ENCODE measurements around the gene MALAT1. TPM values are rescaled to one million over a fixed set of nuclear protein-coding genes. Genes with fewer than 3 reads are reported as not detected.
"Not testable (repeated sequence)": the region's sequence is repeated elsewhere in the genome, so short reads cannot be mapped to it uniquely, and the experiment has no call there.

The MALAT1 gene
- over 10,000 TPM in 1 of 2 donors, 1,000 to 10,000 TPM in 1; 8,391 to 13,279 TPM for total RNA-seq

- Mint-ChIP-seq H3K4me1 (ENCODE audit: low read depth) (peaks cover 33% of the 10 kb centered on the region), H3K36me3 (ENCODE audit: insufficient read depth in 2 of 2) (peaks cover 7 to 23% of the 10 kb centered on the region in 2 donors), H3K27me3 (ENCODE audit: low read depth) (no peaks in the 10 kb centered on the region), H3K27ac (no peak within 1 kb of the TSS), H3K4me3 (no peak within 1 kb of the TSS), H3K9me3 (no peaks in the 10 kb centered on the region)
- ATAC-seq (replicated peaks in 1 of 2) (peak; percentile 14 to 23), DNase-seq (peak; percentile 92 to 95)
Observed at GRCh38 chr11:65498977-65499712, at the start of gene MALAT1. Gene MALAT1 (plus strand): TSS chr11:65499045.

DNA sequence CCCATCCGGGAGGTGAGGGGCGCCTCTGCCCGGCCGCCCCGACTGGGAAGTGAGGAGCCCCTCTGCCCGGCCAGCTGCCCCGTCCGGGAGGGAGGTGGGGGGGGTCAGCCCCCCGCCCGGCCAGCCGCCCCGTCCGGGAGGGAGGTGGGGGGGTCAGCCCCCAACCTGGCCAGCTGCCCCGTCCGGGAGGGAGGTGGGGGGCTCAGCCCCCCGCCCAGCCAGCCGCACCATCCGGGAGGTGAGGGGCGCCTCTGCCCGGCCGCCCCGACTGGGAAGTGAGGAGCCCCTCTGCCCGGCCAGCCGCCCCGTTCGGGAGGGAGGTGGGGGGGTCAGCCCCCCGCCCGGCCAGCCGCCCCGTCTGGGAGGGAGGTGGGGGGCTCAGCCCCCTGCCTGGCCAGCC lies 47.5 kb upstream of the MALAT1 start:
- not testable (repeated sequence) for ATAC-seq (replicated peaks in 1 of 2); H3K36me3 Mint-ChIP-seq (ENCODE audit: insufficient read depth in 2 of 2); H3K4me3 Mint-ChIP-seq; DNase-seq; H3K27ac Mint-ChIP-seq; H3K27me3 Mint-ChIP-seq (ENCODE audit: low read depth); H3K9me3 Mint-ChIP-seq
- H3K4me1 Mint-ChIP-seq (ENCODE audit: low read depth) = peaks cover 47% of the 10 kb centered on the region

GRCh38 chr11:65452259-65452658 lies 46.6 kb upstream of the MALAT1 start:
- H3K27me3 Mint-ChIP-seq (ENCODE audit: low read depth); ATAC-seq (replicated peaks in 1 of 2); H3K4me3 Mint-ChIP-seq; H3K27ac Mint-ChIP-seq; H3K9me3 Mint-ChIP-seq; H3K36me3 Mint-ChIP-seq (ENCODE audit: insufficient read depth in 2 of 2); DNase-seq: not testable (repeated sequence)
- peaks cover 55% of the 10 kb centered on the region for H3K4me1 Mint-ChIP-seq (ENCODE audit: low read depth)

- Mint-ChIP-seq H3K36me3 (ENCODE audit: insufficient read depth in 2 of 2) (peaks cover 0 to 2% of the 10 kb centered on the region in 2 donors), H3K27me3 (ENCODE audit: low read depth) (no peaks in the 10 kb centered on the region), H3K4me1 (ENCODE audit: low read depth) (peaks cover 50% of the 10 kb centered on the region), H3K4me3 (peak overlapping the region in 1 of 2 donors; percentile 69), H3K27ac (peak overlapping the region; percentile 96), H3K9me3 (no peaks in the 10 kb centered on the region)
- no peak for DNase-seq
- ATAC-seq (replicated peaks in 1 of 2) = peak in 1 of 2 donors; percentile 23
Observed at GRCh38 chr11:65452806-65453490, 45.9 kb upstream of the MALAT1 start.

DNA sequence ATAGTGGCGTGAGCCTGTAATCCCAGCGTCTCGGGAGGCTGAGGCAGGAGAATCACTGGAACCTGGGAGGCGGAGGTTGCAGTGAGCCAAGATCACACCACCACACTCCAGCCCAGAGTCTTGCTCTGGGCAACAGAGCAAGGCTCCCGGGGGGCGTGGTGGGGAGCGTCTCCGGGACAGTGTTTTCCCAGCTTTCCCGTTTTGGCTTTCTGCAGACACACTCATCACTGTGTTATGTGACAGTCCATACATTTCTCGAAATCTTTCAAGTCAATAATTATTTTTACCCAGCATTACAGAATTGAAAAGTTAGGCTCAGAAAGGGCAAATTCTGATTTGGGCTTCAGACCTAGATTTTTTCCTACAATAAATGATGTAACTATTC lies 44.5 kb upstream of the MALAT1 start:
- ATAC-seq (replicated peaks in 1 of 2) (no peak), DNase-seq (no peak)
- Mint-ChIP-seq H3K27me3 (ENCODE audit: low read depth) (no peaks in the 10 kb centered on the region), H3K27ac (no peak overlapping the region), H3K4me3 (peak overlapping the region; percentile 94 to 96), H3K36me3 (ENCODE audit: insufficient read depth in 2 of 2) (peaks cover 0 to 2% of the 10 kb centered on the region in 2 donors), H3K4me1 (ENCODE audit: low read depth) (peaks cover 47% of the 10 kb centered on the region), H3K9me3 (no peaks in the 10 kb centered on the region)

- ATAC-seq (replicated peaks in 1 of 2) (peak; percentile 97 to 99), DNase-seq (peak; percentile 87 to 90)
- Mint-ChIP-seq H3K27me3 (ENCODE audit: low read depth) (no peaks in the 10 kb centered on the region), H3K27ac (peak overlapping the region; percentile 85), H3K4me1 (ENCODE audit: low read depth) (peaks cover 52% of the 10 kb centered on the region), H3K36me3 (ENCODE audit: insufficient read depth in 2 of 2) (no peaks in the 10 kb centered on the region), H3K9me3 (no peaks in the 10 kb centered on the region), H3K4me3 (peak overlapping the region; percentile 94 to 96)
Observed at GRCh38 chr11:65454696-65455456, 44.0 kb upstream of the MALAT1 start.

DNA sequence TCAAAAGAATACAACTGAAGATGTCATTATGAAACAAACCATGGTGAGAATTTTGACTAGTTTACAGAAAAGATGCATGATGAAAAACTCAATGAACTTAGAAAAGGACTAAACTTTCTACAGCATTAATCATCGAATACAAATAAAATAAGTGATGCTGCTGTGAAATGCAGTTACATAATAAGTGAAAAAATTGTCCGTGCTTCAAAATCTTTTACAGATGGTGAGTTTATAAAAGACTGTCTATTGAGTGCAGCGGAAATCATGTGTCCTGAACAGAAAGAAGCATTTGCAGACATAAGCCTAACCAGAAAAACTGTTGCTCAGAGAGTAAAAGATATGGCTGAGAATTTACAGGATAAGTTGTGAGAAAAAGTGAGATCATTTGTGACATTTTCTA lies 42.4 kb upstream of the MALAT1 start:
- Mint-ChIP-seq H3K4me3 (peak overlapping the region; percentile 77 to 94), H3K27ac (no peak overlapping the region), H3K9me3 (no peaks in the 10 kb centered on the region), H3K4me1 (ENCODE audit: low read depth) (peaks cover 57% of the 10 kb centered on the region), H3K36me3 (ENCODE audit: insufficient read depth in 2 of 2) (no peaks in the 10 kb centered on the region), H3K27me3 (ENCODE audit: low read depth) (no peaks in the 10 kb centered on the region)
- no peak for ATAC-seq (replicated peaks in 1 of 2)
- DNase-seq = no peak

- Mint-ChIP-seq H3K27ac (no peak overlapping the region), H3K4me3 (no peak overlapping the region), H3K36me3 (ENCODE audit: insufficient read depth in 2 of 2) (no peaks in the 10 kb centered on the region), H3K27me3 (ENCODE audit: low read depth) (no peaks in the 10 kb centered on the region), H3K4me1 (ENCODE audit: low read depth) (peaks cover 39% of the 10 kb centered on the region), H3K9me3 (no peaks in the 10 kb centered on the region)
- DNase-seq (no peak), ATAC-seq (replicated peaks in 1 of 2) (no peak)
Observed at GRCh38 chr11:65459552-65459951, 39.3 kb upstream of the MALAT1 start.

- ATAC-seq (replicated peaks in 1 of 2); H3K36me3 Mint-ChIP-seq (ENCODE audit: insufficient read depth in 2 of 2): not testable (repeated sequence)
- H3K4me1 Mint-ChIP-seq (ENCODE audit: low read depth) = peaks cover 22% of the 10 kb centered on the region
Observed at GRCh38 chr11:65465471-65465870, 33.4 kb upstream of the MALAT1 start.

DNA sequence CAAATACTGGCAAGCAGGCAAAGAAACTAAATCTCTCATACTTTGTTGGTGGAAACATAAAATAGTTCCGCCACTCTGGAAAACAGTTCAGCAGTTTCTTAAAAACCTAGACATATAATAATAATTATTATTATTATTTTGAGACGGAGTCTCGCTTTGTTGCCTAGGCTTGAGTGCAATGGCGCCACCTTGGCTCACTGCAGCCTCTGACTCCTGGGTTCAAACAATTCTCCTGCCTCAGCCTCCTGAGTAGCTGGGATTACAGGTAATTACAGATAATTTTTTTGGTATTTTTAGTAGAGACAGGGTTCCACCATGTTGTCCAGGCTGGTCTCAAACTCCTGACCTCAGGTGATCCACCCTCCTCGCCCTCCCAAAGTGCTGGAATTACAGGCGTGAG lies 31.5 kb upstream of the MALAT1 start:
- H3K36me3 Mint-ChIP-seq (ENCODE audit: insufficient read depth in 2 of 2); H3K27me3 Mint-ChIP-seq (ENCODE audit: low read depth); DNase-seq; H3K4me3 Mint-ChIP-seq; H3K27ac Mint-ChIP-seq; H3K9me3 Mint-ChIP-seq; ATAC-seq (replicated peaks in 1 of 2): not testable (repeated sequence)
- peaks cover 40% of the 10 kb centered on the region for H3K4me1 Mint-ChIP-seq (ENCODE audit: low read depth)

More at GRCh38 chr11:65465471-65465870, 33.4 kb upstream of the MALAT1 start:
- not testable (repeated sequence) for H3K9me3 Mint-ChIP-seq; DNase-seq; H3K4me3 Mint-ChIP-seq; H3K27me3 Mint-ChIP-seq (ENCODE audit: low read depth); H3K27ac Mint-ChIP-seq

- H3K9me3 Mint-ChIP-seq = no peaks in the 10 kb centered on the region
- H3K36me3 Mint-ChIP-seq (ENCODE audit: insufficient read depth in 2 of 2) = no peaks in the 10 kb centered on the region
- H3K4me1 Mint-ChIP-seq (ENCODE audit: low read depth) = peaks cover 49% of the 10 kb centered on the region
- H3K27me3 Mint-ChIP-seq (ENCODE audit: low read depth) = no peaks in the 10 kb centered on the region
- H3K4me3 Mint-ChIP-seq = peak overlapping the region; percentile 4 to 18
- H3K27ac Mint-ChIP-seq = no peak overlapping the region
- peak; percentile 77 to 81 for DNase-seq
- ATAC-seq (replicated peaks in 1 of 2) = peak; percentile 64 to 71
Observed at GRCh38 chr11:65468874-65469333, 29.9 kb upstream of the MALAT1 start.

GRCh38 chr11:65470433-65471049 lies 28.3 kb upstream of the MALAT1 start:
- H3K36me3 Mint-ChIP-seq (ENCODE audit: insufficient read depth in 2 of 2) = peaks cover 0 to 2% of the 10 kb centered on the region in 2 donors
- peaks cover 60% of the 10 kb centered on the region for H3K4me1 Mint-ChIP-seq (ENCODE audit: low read depth)
- H3K4me3 Mint-ChIP-seq = peak overlapping the region in 1 of 2 donors; percentile 5
- no peaks in the 10 kb centered on the region for H3K27me3 Mint-ChIP-seq (ENCODE audit: low read depth)
- no peak for ATAC-seq (replicated peaks in 1 of 2)
- H3K27ac Mint-ChIP-seq = peak overlapping the region; percentile 89
- H3K9me3 Mint-ChIP-seq = no peaks in the 10 kb centered on the region
- no peak for DNase-seq

All from activated T-cell treated with anti-CD3 and anti-CD28 coated beads, Interleukin-2, amount 50 U/mL, for 72 hours (primary cell).